K562 (cell line): ENCODE data around the gene POLD2. TPM values are rescaled to one million over a fixed set of nuclear protein-coding genes. Genes with fewer than 3 reads are reported as not detected.

Experiments used
- ATAC-seq: fragments of 200-7000 bp; cut with Tn5 transposase; 3 replicates; pipeline ENCODE4 v1.9.1; 2020; ENCODE audit warnings: moderate library complexity
- BruUV-seq: library from RNA; stranded (reverse); fragments of 400-500 nt; replicated peaks from 2 replicates; lab custom pipeline; 2021; lab: Mats Ljungman, UMichigan
- CTCF ChIA-PET: fragments of 300-600 bp; formaldehyde crosslinking; extraction: SDS; loops from one replicate; lab custom pipeline; 2021; ENCODE audit warnings: low intra/inter-chr PET ratio; lab: Yijun Ruan, JAX
- POLR2A ChIA-PET: fragments of 300-600, 350-650 bp; sonication (Branson Sonifier 250); formaldehyde crosslinking; extraction: SDS; loops from one replicate; lab custom pipeline; 2021; ENCODE audit warnings: antibody characterized with exemption, inconsistent platforms; lab: Yijun Ruan, JAX
- DNase-seq, 4 experiments: peaks; one replicate each; pipeline versions ENCODE4 v3.0.0 to v3.0.0-alpha.2; 2011 to 2018; ENCODE audit warnings: low spot score in 3 of 4, mixed read lengths in 3 of 4; ENCODE audit errors: extremely low read depth in 1 of 4
- FAIRE-seq: peaks from 2 replicates; lab custom pipeline; 2011; peaks lifted over from hg19 to GRCh38; lab: Jason Lieb, UNC
- H2AFZ ChIP-seq: 2 replicates; pipeline ENCODE4 v1.6.0; 2011; ENCODE audit warnings: low read depth, low read length, control low read depth, inconsistent platforms
- H3K27ac ChIP-seq: fragments of 200-600 bp; 3 replicates; pipeline ENCODE4 v1.8.0; 2011; ENCODE audit warnings: low read depth, mild to moderate bottlenecking, control low read depth, inconsistent platforms, low read length, moderate library complexity, mixed read lengths; ENCODE audit errors: extremely low read depth
- H3K27me3 ChIP-seq, 2 experiments: fragments of 300-600 bp in 1 of 2; 2 replicates in 1 of 2; 3 replicates in 1 of 2; pipeline versions ENCODE4 v1.6.0 to v1.8.0; 2011; ENCODE audit warnings: inconsistent platforms in 2 of 2, low read length in 2 of 2, mild to moderate bottlenecking in 1 of 2, mixed read lengths in 1 of 2, moderate library complexity in 1 of 2; ENCODE audit not compliant: control insufficient read depth in 2 of 2, insufficient read depth in 2 of 2
- H3K36me3 ChIP-seq: fragments of 300-600 bp; 3 replicates; pipeline ENCODE4 v1.8.0; 2011; ENCODE audit warnings: mild to moderate bottlenecking, low read length, inconsistent platforms; ENCODE audit not compliant: control insufficient read depth, insufficient read depth
- H3K4me1 ChIP-seq, 2 experiments: fragments of 200-600 bp in 1 of 2; replicated peaks in 1 of 2; 2 replicates in 1 of 2; 3 replicates in 1 of 2; pipeline versions ENCODE4 v1.5.1 to v1.8.0; 2011; ENCODE audit warnings: inconsistent platforms in 2 of 2, low read length in 2 of 2, mild to moderate bottlenecking in 1 of 2, mixed read lengths in 1 of 2, moderate library complexity in 1 of 2; ENCODE audit not compliant: control insufficient read depth in 2 of 2, insufficient read depth in 2 of 2
- H3K4me2 ChIP-seq: 2 replicates; pipeline ENCODE4 v1.6.1; 2011; ENCODE audit warnings: low read length, control low read depth, inconsistent platforms, mixed read lengths; ENCODE audit not compliant: insufficient read depth
- H3K4me3 ChIP-seq: fragments of 200-600 bp; sonication (generic), shearing (Covaris generic); 2 replicates; pipeline ENCODE4 v1.5.1; 2016; ENCODE audit warnings: control low read depth, inconsistent platforms
- H3K79me2 ChIP-seq: fragments of 200-600 bp; 3 replicates; pipeline ENCODE4 v1.8.0; 2011; ENCODE audit warnings: low read length, inconsistent platforms; ENCODE audit not compliant: control insufficient read depth, insufficient read depth
- H3K9ac ChIP-seq, 2 experiments: 2 replicates each; pipeline versions ENCODE4 v1.6.0 to v1.6.1; 2011; ENCODE audit warnings: low read depth in 2 of 2, low read length in 2 of 2, control low read depth in 1 of 2, inconsistent platforms in 1 of 2, mild to moderate bottlenecking in 1 of 2, mixed read lengths in 1 of 2; ENCODE audit not compliant: insufficient read depth in 1 of 2
- H3K9me1 ChIP-seq: one replicate; pipeline ENCODE4 v1.6.0; 2011; ENCODE audit warnings: inconsistent platforms, mild to moderate bottlenecking, low read length, moderate library complexity; ENCODE audit not compliant: control insufficient read depth, insufficient read depth
- H3K9me3 ChIP-seq: replicated peaks from 2 replicates; pipeline ENCODE4 v1.5.1; 2011; ENCODE audit warnings: low read depth, low read length, inconsistent platforms; ENCODE audit not compliant: control insufficient read depth, insufficient read depth
- H4K20me1 ChIP-seq: replicated peaks from 2 replicates; pipeline ENCODE4 v1.6.1; 2011; ENCODE audit warnings: low read length, inconsistent platforms, mixed read lengths; ENCODE audit not compliant: control insufficient read depth, insufficient read depth
- CC2D1A ChIP-seq: fragments of 450-650 bp; IDR thresholded peaks from 2 replicates; pipeline ENCODE4 v1.6.1; 2017; ENCODE audit warnings: mild to moderate bottlenecking
- CREB1 ChIP-seq, 2 experiments: sonication (generic) in 1 of 2; formaldehyde crosslinking in 1 of 2; IDR thresholded peaks; 2 replicates each; pipeline versions ENCODE4 v1.6.1 to v1.8.0; 2012 to 2022; ENCODE audit warnings: inconsistent platforms in 1 of 2, mild to moderate bottlenecking in 1 of 2, missing genetic modification reagents in 1 of 2, moderate library complexity in 1 of 2
- EGR1 ChIP-seq: fragments of 450-650 bp; conservative IDR thresholded peaks from 2 replicates; pipeline ENCODE4 v1.6.1; 2017; ENCODE audit warnings: mild to moderate bottlenecking
- PHF21A ChIP-seq: fragments of 450-650 bp; IDR thresholded peaks from 2 replicates; pipeline ENCODE4 v1.6.1; 2017; ENCODE audit warnings: low read depth, borderline replicate concordance
- WGBS: fragments of 100-300 bp; shearing (Covaris generic); methylation state at CpG from one replicate; pipeline ENCODE4 v1.1.6; 2016; ENCODE audit warnings: low coverage, mixed read lengths; ENCODE audit not compliant: insufficient coverage; ENCODE audit errors: missing lambda C conversion rate; 5-methylcytosine and 5-hydroxymethylcytosine counted together
- in situ Hi-C: fragments of 300-500 bp; cut with MboI; formaldehyde crosslinking; loops from 4 replicates; pipeline ENCODE4 v1.15.0; 2018; ENCODE audit warnings: inconsistent platforms, mixed read lengths
- intact Hi-C: fragments of 100-400 bp; cut with micrococcal nuclease; formaldehyde crosslinking; loops from 2 replicates; pipeline ENCODE4 v1.14.2; 2022
- polyA plus RNA-seq, 8 experiments: library from polyadenylated mRNA; depleted of rRNA in 4 of 8; stranded (reverse) in 5 of 8; unstranded in 3 of 8; fragments of >200 nt; fragmentation: Nextera tagmentation in 2 of 8; fragmentation: Illumina TruSeq in 1 of 8; extraction: Ambion mirVana in 2 of 8; extraction: Trizol in 1 of 8; gene quantifications; 2 replicates each; pipeline versions ENCODE4 v1.2.1 to v1.2.3, GENCODE V29; 2011 to 2014; ENCODE audit warnings: inconsistent platforms in 1 of 8, missing spikeins in 1 of 8
- total RNA-seq, 7 experiments: library from RNA; depleted of rRNA in 6 of 7; stranded (reverse); fragments of >200 nt in 6 of 7; fragmentation: Illumina TruSeq in 2 of 7; extraction: Trizol in 2 of 7; gene quantifications; 2 replicates each; pipeline versions ENCODE4 v1.2.1 to v1.2.3, GENCODE V29; 2011 to 2021; ENCODE audit warnings: low replicate concordance in 1 of 7
- TF ChIP-seq, protein P1 (sequence below): fragments of 250-450 bp; sonication (Bioruptor Pico); IDR thresholded peaks from 2 replicates; pipeline ENCODE4 v1.4.0; 2020; ENCODE audit warnings: mild to moderate bottlenecking, moderate library complexity, borderline replicate concordance

The POLD2 gene
- total and polyA plus RNA-seq, 9 of the 15 experiments (the other 6 are each of a cell fraction or from before 2014, with no cell fraction given), result 29.7 to 259 (median 225) TPM

DNA sequence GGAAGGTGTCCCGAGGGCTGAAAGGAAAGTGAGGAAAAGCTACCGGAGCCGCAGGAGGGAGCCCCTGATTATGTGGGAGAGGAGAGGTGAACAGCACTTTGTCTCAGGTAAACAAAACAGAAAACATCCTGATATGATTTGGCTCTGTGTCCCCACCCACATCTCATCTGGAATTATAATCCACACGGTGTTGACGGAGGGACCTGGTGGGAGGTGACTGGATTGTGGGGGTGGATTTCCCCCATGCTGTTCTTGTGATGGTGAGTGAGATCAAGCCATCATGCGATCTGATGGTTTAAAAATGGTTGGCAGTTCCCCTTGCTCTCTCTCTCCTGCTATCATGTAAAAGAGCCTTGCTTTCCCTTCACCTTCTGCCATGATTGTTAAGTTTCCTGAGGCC is 3.0 kb downstream of the POLD2 start:
- no TSS peak for BruUV-seq
- H3K9me1 ChIP-seq, result peaks cover 4% of the 10 kb centered on the region
- no peak overlapping the region for H3K4me3 ChIP-seq
- FAIRE-seq, result no peak
- no peak for ATAC-seq
- H3K9ac ChIP-seq, result peak overlapping the region in 1 of 2 experiments; percentile 61; a peak in 1 of 4 replicates
- H3K79me2 ChIP-seq, result peaks cover 48% of the 10 kb centered on the region
- H3K27me3 ChIP-seq, result no peaks in the 10 kb centered on the region
- POLR2A ChIA-PET, result interaction anchor here (0.7 to 1.8 kb wide), 3 partner anchors 9 to 76 kb away, joined by 3 to 10 read pairs (median 3); partner anchors contain the start of genes DBNL and PGAM2
- in situ Hi-C loops, result no loop called here
- H4K20me1 ChIP-seq, result peaks cover 11% of the 10 kb centered on the region; the same call in 1 of the 2 replicates
- no peak for DNase-seq
- no peak overlapping the region for H3K27ac ChIP-seq
- TF ChIP-seq PHF21A, result no peak
- no peak for TF ChIP-seq CC2D1A
- TF ChIP-seq, protein P1, sequence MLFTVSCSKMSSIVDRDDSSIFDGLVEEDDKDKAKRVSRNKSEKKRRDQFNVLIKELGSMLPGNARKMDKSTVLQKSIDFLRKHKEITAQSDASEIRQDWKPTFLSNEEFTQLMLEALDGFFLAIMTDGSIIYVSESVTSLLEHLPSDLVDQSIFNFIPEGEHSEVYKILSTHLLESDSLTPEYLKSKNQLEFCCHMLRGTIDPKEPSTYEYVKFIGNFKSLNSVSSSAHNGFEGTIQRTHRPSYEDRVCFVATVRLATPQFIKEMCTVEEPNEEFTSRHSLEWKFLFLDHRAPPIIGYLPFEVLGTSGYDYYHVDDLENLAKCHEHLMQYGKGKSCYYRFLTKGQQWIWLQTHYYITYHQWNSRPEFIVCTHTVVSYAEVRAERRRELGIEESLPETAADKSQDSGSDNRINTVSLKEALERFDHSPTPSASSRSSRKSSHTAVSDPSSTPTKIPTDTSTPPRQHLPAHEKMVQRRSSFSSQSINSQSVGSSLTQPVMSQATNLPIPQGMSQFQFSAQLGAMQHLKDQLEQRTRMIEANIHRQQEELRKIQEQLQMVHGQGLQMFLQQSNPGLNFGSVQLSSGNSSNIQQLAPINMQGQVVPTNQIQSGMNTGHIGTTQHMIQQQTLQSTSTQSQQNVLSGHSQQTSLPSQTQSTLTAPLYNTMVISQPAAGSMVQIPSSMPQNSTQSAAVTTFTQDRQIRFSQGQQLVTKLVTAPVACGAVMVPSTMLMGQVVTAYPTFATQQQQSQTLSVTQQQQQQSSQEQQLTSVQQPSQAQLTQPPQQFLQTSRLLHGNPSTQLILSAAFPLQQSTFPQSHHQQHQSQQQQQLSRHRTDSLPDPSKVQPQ (CRISPR knock-in tag), result no peak
- no peak for TF ChIP-seq CREB1 (IDR thresholded peaks at IDR 0.05)
- TF ChIP-seq CREB1 (CRISPR knock-in tag; IDR thresholded peaks at IDR 0.05), result no peak
- peak; percentile 40; the same call in 1 of the 2 replicates for TF ChIP-seq EGR1
- TF ChIP-seq, all 486 proteins: peak for 1
- CTCF ChIA-PET, result no interaction called here
- Histone ChIP-seq H2AFZ (no peak overlapping the region), H3K9me3 (no peaks in the 10 kb centered on the region), H3K4me1 (peaks cover 14 to 37% of the 10 kb centered on the region in 2 experiments; a peak in 4 of 5 replicates), H3K4me2 (no peak overlapping the region), H3K36me3 (peaks cover 70% of the 10 kb centered on the region)
- intact Hi-C loops, result no loop called here
- whole genome bisulfite sequencing, result 79% methylated on average over 6 of the region's 6 CpGs
